ENCODE results near the gene AGAP5. TPM values are rescaled to one million over a fixed set of nuclear protein-coding genes. Genes with fewer than 3 reads are reported as not detected.
A peak's percentile ranks its signal among the peaks of the same experiment; 100 is the strongest.
"Not testable (repeated sequence)": the region's sequence is repeated elsewhere in the genome, so short reads cannot be mapped to it uniquely, and the experiment has no call there.

The AGAP5 gene
- total and polyA plus RNA-seq, 4 donors = 3.2 to 8.9 (median 7.1) TPM

GRCh38 chr10:73717556-73717955 is 19.6 kb upstream of the AGAP5 start:
- H3K9me3 ChIP-seq (ENCODE audit: control insufficient read depth in 4 of 4, insufficient read depth in 3 of 4, low read length in 3 of 4) = no peaks in the 10 kb centered on the region
- H3K36me3 ChIP-seq (ENCODE audit: control insufficient read depth in 4 of 4, insufficient read depth in 4 of 4, low read length in 4 of 4) = peaks cover 9 to 33% (median 15%) of the 10 kb centered on the region in 4 donors
- no peak overlapping the region for H3K4me3 ChIP-seq
- ATAC-seq (ENCODE audit: insufficient read depth, low FRiP score) (no peak), DNase-seq (no peak)
- no peak overlapping the region for H3K27ac ChIP-seq (ENCODE audit: low read depth in 1 of 2, low read length in 1 of 2)
- TF ChIP-seq, protein P1, sequence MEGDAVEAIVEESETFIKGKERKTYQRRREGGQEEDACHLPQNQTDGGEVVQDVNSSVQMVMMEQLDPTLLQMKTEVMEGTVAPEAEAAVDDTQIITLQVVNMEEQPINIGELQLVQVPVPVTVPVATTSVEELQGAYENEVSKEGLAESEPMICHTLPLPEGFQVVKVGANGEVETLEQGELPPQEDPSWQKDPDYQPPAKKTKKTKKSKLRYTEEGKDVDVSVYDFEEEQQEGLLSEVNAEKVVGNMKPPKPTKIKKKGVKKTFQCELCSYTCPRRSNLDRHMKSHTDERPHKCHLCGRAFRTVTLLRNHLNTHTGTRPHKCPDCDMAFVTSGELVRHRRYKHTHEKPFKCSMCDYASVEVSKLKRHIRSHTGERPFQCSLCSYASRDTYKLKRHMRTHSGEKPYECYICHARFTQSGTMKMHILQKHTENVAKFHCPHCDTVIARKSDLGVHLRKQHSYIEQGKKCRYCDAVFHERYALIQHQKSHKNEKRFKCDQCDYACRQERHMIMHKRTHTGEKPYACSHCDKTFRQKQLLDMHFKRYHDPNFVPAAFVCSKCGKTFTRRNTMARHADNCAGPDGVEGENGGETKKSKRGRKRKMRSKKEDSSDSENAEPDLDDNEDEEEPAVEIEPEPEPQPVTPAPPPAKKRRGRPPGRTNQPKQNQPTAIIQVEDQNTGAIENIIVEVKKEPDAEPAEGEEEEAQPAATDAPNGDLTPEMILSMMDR (IDR thresholded peaks at IDR 0.05; ENCODE audit: control extremely low read depth, extremely low read depth) = no peak
- no peak overlapping the region for H3K9ac ChIP-seq (ENCODE audit: insufficient read depth in 1 of 2, low read length in 2 of 2)
- WGBS, 2 donors = 26 to 62% methylated on average over 5 of the region's 5 CpGs
- no peaks in the 10 kb centered on the region for H3K4me1 ChIP-seq (ENCODE audit: control insufficient read depth in 5 of 5, insufficient read depth in 5 of 5, low read length in 5 of 5)
- H3K27me3 ChIP-seq (ENCODE audit: control insufficient read depth in 3 of 3, insufficient read depth in 3 of 3, low read length in 2 of 3) = no peaks in the 10 kb centered on the region

DNA sequence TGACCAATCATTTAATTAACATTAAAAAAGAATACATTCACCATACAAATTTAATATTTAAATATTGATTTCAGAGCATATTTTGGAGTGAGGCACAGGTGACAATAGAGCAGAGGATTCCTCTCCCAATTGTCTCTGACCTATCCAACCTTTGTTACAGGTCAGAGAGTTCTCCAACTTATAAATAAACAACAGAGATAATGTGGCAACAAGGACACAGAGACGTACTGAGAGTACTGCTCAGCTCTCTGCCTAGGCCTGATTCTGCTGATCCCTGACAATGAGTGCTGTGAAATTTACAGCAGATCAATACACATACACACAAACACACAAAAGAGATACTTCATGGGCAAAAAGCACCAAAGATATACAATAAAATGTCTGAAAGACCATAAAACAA is 18.3 kb upstream of the AGAP5 start:
- TF ChIP-seq, protein P1 (IDR thresholded peaks at IDR 0.05; ENCODE audit: control extremely low read depth, extremely low read depth) = no peak
- H3K4me1 ChIP-seq (ENCODE audit: control insufficient read depth in 5 of 5, insufficient read depth in 5 of 5, low read length in 5 of 5) = no peaks in the 10 kb centered on the region
- no peak overlapping the region for H3K4me3 ChIP-seq
- H3K36me3 ChIP-seq (ENCODE audit: control insufficient read depth in 4 of 4, insufficient read depth in 4 of 4, low read length in 4 of 4) = peaks cover 9 to 29% (median 12%) of the 10 kb centered on the region in 4 donors
- no peak overlapping the region for H3K9ac ChIP-seq (ENCODE audit: insufficient read depth in 1 of 2, low read length in 2 of 2)
- ATAC-seq (ENCODE audit: insufficient read depth, low FRiP score) (no peak), DNase-seq (no peak)
- H3K9me3 ChIP-seq (ENCODE audit: control insufficient read depth in 4 of 4, insufficient read depth in 3 of 4, low read length in 3 of 4) = no peaks in the 10 kb centered on the region
- H3K27ac ChIP-seq (ENCODE audit: low read depth in 1 of 2, low read length in 1 of 2) = no peak overlapping the region
- H3K27me3 ChIP-seq (ENCODE audit: control insufficient read depth in 3 of 3, insufficient read depth in 3 of 3, low read length in 2 of 3) = no peaks in the 10 kb centered on the region
- 79 to 100% methylated on average over 1 of the region's 1 CpG for WGBS, 2 donors

DNA sequence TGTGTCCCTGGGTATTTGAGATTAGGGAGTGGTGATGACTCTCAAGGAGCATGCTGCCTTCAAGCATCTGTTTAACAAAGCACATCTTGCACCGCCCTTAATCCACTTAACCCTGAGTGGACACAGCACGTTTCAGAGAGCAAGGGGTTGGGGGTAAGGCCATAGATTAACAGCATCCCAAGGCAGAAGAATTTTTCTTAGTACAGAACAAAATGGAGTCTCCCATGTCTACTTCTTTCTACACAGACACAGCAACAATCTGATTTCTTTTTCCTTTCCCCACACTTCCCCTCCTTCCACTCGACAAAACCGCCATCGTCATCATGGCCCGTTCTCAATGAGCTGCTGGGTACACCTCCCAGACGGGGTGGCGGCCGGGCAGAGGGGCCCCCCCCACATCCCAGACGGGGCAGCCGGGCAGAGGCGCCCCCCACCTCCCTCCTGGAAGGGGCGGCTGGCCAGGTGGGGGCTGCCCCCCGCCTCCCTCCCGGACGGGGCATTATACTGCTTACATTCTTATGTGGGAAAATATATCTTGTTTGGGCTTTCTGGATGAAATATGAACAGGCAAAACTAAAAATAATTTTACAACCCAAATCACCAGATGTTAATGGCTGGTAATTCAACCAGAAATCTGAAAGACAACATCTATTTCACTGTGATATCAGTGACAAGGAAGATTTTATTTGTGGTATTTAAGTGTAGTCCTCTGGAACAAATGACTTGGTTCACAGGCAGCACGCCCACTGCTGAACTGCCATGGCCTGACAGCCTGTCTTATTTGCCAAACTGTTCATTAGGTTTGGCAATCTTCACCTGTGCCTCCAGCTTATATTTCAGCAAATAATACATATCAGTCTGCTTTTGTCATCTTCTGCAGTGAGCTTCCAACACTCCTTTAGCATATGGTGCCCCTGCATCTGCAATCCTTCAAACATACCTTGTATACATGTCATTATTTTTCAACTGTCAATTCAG is 17.6 kb upstream of the AGAP5 start:
- not testable (repeated sequence) for H3K4me3 ChIP-seq; H3K4me1 ChIP-seq (ENCODE audit: control insufficient read depth in 5 of 5, insufficient read depth in 5 of 5, low read length in 5 of 5); H3K27me3 ChIP-seq (ENCODE audit: control insufficient read depth in 3 of 3, insufficient read depth in 3 of 3, low read length in 2 of 3); H3K9me3 ChIP-seq (ENCODE audit: control insufficient read depth in 4 of 4, insufficient read depth in 3 of 4, low read length in 3 of 4); H3K27ac ChIP-seq (ENCODE audit: low read depth in 1 of 2, low read length in 1 of 2); DNase-seq; H3K9ac ChIP-seq (ENCODE audit: insufficient read depth in 1 of 2, low read length in 2 of 2); ATAC-seq (ENCODE audit: insufficient read depth, low FRiP score)
- peaks cover 6 to 21% (median 9%) of the 10 kb centered on the region in 4 donors for H3K36me3 ChIP-seq (ENCODE audit: control insufficient read depth in 4 of 4, insufficient read depth in 4 of 4, low read length in 4 of 4)
- WGBS, 2 donors = 90 to 93% methylated on average over 17 of the region's 17 CpGs

DNA sequence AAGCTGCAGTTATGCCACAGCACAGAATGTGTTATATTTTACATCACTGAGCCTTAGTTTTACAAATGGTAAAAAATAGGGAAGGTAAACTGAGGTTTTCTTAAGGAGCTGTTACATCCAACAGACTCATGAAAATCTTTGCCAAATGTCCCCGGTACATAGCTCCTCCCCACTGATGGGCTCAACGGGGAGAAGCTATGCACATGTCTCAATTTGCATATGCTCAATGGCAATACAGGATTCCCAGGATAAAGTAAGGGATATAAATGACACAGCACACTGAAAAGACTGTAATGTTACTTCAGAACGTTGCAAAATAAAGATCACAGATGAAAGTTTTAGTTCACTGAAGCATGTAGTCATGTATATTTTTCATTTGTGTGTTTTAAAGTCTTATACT is 16.6 kb upstream of the AGAP5 start:
- H3K4me1 ChIP-seq (ENCODE audit: control insufficient read depth in 5 of 5, insufficient read depth in 5 of 5, low read length in 5 of 5); H3K9me3 ChIP-seq (ENCODE audit: control insufficient read depth in 4 of 4, insufficient read depth in 3 of 4, low read length in 3 of 4); H3K27me3 ChIP-seq (ENCODE audit: control insufficient read depth in 3 of 3, insufficient read depth in 3 of 3, low read length in 2 of 3); H3K9ac ChIP-seq (ENCODE audit: insufficient read depth in 1 of 2, low read length in 2 of 2); DNase-seq; ATAC-seq (ENCODE audit: insufficient read depth, low FRiP score); H3K27ac ChIP-seq (ENCODE audit: low read depth in 1 of 2, low read length in 1 of 2); H3K4me3 ChIP-seq: not testable (repeated sequence)
- H3K36me3 ChIP-seq (ENCODE audit: control insufficient read depth in 4 of 4, insufficient read depth in 4 of 4, low read length in 4 of 4) = peaks cover 6 to 15% (median 10%) of the 10 kb centered on the region in 4 donors
- WGBS, 2 donors = 73 to 85% methylated on average over 3 of the region's 3 CpGs

- not testable (repeated sequence) for H3K27me3 ChIP-seq (ENCODE audit: control insufficient read depth in 3 of 3, insufficient read depth in 3 of 3, low read length in 2 of 3); ATAC-seq (ENCODE audit: insufficient read depth, low FRiP score); H3K4me1 ChIP-seq (ENCODE audit: control insufficient read depth in 5 of 5, insufficient read depth in 5 of 5, low read length in 5 of 5); DNase-seq; H3K9me3 ChIP-seq (ENCODE audit: control insufficient read depth in 4 of 4, insufficient read depth in 3 of 4, low read length in 3 of 4); H3K4me3 ChIP-seq; H3K9ac ChIP-seq (ENCODE audit: insufficient read depth in 1 of 2, low read length in 2 of 2)
- Histone ChIP-seq H3K27ac (ENCODE audit: low read depth in 1 of 2, low read length in 1 of 2) (peak overlapping the region in 1 of 2 donors; percentile 2), H3K36me3 (ENCODE audit: control insufficient read depth in 4 of 4, insufficient read depth in 4 of 4, low read length in 4 of 4) (peaks cover 6 to 13% (median 10%) of the 10 kb centered on the region in 4 donors)
- WGBS, 2 donors = 83 to 95% methylated on average over 3 of the region's 3 CpGs
Measured at GRCh38 chr10:73713912-73714311, 16.0 kb upstream of the AGAP5 start.

- not testable (repeated sequence) for H3K27me3 ChIP-seq (ENCODE audit: control insufficient read depth in 3 of 3, insufficient read depth in 3 of 3, low read length in 2 of 3); H3K36me3 ChIP-seq (ENCODE audit: control insufficient read depth in 4 of 4, insufficient read depth in 4 of 4, low read length in 4 of 4); H3K4me1 ChIP-seq (ENCODE audit: control insufficient read depth in 5 of 5, insufficient read depth in 5 of 5, low read length in 5 of 5); ATAC-seq (ENCODE audit: insufficient read depth, low FRiP score); DNase-seq; H3K9me3 ChIP-seq (ENCODE audit: control insufficient read depth in 4 of 4, insufficient read depth in 3 of 4, low read length in 3 of 4); H3K27ac ChIP-seq (ENCODE audit: low read depth in 1 of 2, low read length in 1 of 2); H3K9ac ChIP-seq (ENCODE audit: insufficient read depth in 1 of 2, low read length in 2 of 2); H3K4me3 ChIP-seq
- 93 to 95% methylated on average over 5 of the region's 5 CpGs for WGBS, 2 donors
Measured at GRCh38 chr10:73711683-73712082, 13.8 kb upstream of the AGAP5 start.
